DMS114 treated with DMSO at 0.1 percent for 48 hours (cell line): ENCODE measurements around the gene S100PBP.
"Not testable (repeated sequence)": the region's sequence is repeated elsewhere in the genome, so short reads cannot be mapped to it uniquely, and the experiment has no call there.

Experiments used
- DNase-seq: peaks from one replicate; lab custom pipeline; 2025; ENCODE audit not compliant: unreplicated experiment; lab: John Stamatoyannopoulos, UW

The S100PBP gene

GRCh38 chr1:32898958-32899357 lies 81.5 kb downstream of the S100PBP start:
- no peak for DNase-seq

GRCh38 chr1:32899586-32900296 lies 82.3 kb downstream of the S100PBP start:
- no peak for DNase-seq

DNA sequence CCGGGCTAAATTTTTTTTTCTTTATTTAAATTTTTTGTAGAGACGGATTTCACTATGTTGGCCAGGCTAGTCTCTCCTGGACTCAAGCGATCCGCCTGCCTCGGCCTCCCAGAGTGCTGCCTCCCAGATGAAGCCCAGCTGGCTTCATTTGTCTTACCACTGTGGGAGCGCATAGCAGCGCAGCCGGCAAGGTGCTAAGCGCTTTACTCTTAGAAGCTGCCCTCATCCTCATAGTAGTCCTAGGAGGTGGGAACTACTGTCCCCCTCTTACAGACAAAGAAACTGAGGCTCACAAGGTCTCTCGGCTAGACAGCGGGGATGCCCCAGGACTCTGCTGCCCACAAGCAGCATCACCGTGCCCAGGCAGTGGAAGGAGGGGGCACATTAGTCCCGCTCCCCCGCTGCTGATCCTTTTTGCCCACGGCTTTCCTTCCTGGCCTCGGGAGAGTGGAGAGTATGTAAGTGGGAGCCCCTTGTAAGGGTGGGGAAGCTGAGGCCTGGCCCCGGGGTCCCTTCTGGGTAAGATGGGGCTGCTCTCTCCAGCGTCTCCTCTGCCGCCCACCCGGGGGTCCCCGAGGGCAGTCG lies 83.0 kb downstream of the S100PBP start:
- no peak for DNase-seq

GRCh38 chr1:32900956-32901822 lies 83.7 kb downstream of the S100PBP start, which contains the start of gene TMEM54:
TSS of gene TMEM54 (minus strand) at chr1:32901389. CDS start at chr1:32901238, 151 bp downstream.
- DNase-seq: no peak

DNA sequence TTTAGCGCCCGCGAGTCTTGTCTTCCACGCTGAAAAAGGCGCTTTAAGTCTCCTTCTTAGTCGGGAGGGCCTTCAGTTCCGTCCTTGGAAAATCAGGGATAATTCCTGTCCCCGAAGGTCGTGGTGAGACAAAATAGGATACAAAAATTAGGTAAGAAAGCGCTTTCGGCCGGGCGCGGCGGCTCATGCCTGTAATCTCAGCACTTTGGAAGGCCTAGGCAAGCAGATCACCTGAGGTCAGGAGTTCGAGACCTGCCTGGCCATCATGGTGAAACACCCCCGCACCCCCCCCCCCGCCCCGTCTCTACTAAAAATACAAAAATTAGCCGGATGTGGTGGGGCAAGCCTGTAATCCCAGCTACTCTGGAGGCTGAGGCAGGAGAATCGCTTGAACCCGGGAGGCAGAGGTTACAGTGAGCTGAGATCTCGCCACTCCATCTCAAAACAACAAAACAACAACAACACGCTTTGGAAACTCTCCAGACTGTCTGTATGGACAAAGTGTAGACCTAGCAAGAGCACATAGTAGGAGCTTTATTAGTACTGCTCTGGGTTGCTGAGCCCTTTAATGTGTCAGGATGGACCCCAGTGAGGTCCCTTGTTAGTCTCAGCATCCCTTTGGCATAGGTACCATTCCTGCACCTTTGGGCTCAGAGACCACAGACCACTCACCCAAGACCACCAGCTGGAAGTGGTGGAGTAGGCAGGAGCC lies 84.5 kb downstream of the S100PBP start:
- no peak for DNase-seq

DNA sequence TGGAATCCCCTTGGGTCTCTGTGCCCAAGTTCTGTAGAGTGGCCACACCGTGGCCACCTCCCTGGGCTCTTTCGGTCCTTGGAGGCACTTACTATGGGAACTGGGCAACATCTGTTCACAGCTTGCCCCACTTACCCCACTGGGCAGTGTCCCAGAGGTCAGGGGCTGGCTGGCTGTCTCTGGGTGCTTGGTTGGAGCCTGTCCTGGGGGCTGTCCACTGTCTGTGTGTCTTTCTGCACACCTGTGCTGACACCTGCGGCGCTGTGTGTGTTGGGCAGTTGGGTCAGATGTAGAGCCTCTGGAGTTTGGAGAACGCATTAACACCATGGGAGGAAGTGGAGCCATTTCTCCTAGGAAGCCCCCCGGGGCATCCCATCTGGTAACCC lies 85.1 kb downstream of the S100PBP start:
- no peak for DNase-seq

DNA sequence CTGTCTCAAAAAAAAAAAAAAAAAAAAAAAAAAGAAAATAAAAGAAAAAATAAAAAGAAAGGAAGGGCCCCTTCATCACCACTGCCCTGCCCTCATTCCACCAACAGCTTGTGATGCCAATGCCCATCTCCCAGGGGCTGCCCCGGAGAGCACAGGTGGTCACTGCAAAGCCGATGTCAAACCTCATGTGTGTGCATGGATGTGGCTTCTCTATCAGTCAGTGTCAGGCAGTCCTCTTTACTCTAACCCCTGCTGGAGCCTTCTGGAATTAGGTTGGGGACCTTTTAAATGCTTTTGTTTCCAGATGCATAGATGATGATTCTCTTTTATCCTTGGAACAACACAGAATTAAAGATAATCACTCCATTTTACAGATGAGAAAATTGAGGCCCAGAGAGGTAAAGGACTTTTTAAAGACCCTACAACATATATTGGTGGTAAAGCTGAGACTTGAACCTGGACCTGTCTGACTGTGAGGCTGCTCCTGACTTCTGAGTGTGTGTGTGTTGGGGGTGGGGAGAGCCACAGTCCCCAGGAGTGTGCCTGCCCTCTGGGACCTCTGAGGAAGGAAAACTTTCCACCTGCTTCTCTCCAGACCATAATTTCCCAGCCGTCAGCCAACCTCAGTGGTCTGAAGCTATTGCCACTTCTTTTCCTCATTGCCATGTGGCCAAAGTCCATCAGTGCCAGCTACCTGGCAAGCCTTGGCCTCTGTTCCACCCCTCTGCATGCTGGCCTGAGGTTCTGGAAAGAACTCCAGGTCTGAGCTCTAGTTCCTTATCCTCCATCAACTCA lies 86.7 kb downstream of the S100PBP start:
- DNase-seq: no peak

- DNase-seq: no peak
Measured at GRCh38 chr1:32904797-32905196, 87.3 kb downstream of the S100PBP start.

DNA sequence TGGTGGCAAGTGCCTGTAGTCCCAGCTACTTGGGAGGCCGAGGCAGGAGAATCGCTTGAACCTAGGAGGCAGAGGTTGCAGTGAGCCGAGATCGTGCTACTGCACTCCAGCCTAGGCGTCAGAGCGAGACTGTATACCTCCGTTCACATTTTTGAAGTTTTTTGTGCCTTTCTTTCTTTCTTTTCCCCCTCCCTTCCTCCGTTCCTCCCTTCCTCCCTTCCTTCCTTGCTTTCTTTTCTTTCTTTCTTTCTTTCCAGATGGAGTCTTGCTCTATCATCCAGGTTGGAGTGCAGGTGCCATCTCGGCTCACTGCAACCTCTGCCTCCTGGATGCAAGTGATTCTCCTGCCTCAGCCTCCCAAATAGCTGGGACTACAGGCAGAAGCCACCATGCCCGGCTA lies 88.1 kb downstream of the S100PBP start:
- DNase-seq: not testable (repeated sequence)

DNA sequence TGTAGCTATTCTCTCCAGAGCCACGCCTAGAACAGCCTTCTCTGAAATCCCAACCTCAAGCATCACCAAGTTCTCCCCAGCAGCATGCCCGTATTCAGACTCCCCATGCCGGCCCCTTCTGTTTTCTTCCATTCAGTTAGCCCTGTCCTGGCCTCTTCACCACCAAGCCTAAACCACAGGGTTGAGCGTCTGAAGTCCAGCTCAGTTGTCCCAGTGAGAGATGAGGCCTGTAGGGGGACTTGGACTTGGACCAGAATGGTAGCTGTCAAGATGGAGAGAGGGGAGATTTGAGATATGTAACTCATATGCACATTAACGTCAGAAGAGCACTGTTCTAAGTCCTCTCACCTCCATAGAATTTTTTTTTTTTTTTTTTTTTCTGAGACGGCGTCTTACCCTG lies 89.2 kb downstream of the S100PBP start:
- no peak for DNase-seq

DNA sequence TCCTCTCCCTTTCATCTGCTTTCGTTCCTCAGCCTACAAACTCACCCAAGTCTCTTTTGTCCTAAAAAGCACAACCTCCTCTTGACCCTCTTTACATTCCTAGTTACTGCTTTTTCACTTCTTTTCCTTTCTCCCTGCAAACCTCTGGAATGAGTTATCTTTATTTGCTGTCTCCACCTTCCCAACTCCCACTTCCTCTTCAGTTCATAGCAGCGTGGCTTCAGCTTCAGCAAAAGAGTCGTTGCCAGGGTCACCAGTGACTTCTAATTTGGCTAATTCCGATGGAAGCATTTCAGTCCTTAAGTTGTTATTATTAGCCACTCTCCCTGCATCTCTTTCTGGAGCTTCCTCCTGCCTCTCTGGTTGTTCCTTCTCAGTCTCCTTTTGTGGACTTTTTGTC lies 90.0 kb downstream of the S100PBP start:
- no peak for DNase-seq
